Measurements from ENCODE around the gene ASL.
"Not testable (repeated sequence)": the region's sequence is repeated elsewhere in the genome, so short reads cannot be mapped to it uniquely, and the experiment has no call there.

DNA sequence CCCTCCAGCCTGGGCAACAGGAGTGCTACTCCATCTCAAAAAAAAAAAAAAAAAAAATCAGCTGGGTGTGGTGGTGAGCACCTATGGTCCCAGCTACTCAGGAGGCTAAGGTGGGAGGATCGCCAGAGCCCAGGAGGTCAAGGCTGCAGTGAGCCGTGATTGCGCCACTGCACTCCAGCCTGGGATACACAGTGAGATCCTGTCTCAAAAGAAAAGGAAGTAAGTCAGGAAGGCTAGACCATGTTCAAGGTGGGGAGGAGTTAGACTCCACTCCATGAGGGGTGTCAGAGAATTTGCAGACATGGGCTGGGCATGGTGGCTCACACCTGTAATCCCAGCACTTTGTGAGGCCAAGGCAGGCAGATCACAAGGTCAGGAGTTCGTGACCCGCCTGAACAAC is 32.8 kb downstream of the ASL start:
- TF ChIP-seq POLR2A (IDR thresholded peaks at IDR 0.05) = not testable (repeated sequence)
- TF ChIP-seq, protein P1, sequence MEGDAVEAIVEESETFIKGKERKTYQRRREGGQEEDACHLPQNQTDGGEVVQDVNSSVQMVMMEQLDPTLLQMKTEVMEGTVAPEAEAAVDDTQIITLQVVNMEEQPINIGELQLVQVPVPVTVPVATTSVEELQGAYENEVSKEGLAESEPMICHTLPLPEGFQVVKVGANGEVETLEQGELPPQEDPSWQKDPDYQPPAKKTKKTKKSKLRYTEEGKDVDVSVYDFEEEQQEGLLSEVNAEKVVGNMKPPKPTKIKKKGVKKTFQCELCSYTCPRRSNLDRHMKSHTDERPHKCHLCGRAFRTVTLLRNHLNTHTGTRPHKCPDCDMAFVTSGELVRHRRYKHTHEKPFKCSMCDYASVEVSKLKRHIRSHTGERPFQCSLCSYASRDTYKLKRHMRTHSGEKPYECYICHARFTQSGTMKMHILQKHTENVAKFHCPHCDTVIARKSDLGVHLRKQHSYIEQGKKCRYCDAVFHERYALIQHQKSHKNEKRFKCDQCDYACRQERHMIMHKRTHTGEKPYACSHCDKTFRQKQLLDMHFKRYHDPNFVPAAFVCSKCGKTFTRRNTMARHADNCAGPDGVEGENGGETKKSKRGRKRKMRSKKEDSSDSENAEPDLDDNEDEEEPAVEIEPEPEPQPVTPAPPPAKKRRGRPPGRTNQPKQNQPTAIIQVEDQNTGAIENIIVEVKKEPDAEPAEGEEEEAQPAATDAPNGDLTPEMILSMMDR (IDR thresholded peaks at IDR 0.05) = not testable (repeated sequence)

Measured in uterus (tissue), 2 donors.